Measurements from ENCODE around the gene DAP.

Gene DAP

GRCh38 chr5:10695055-10695649 is 65.9 kb downstream of the DAP start:
- no CpG with 5 or more reads among the region's 14 CpGs for WGBS (ENCODE audit: extremely low coverage, insufficient coverage, insufficient read length)
- Histone ChIP-seq H3K9ac (ENCODE audit: low read length) (no peak overlapping the region), H2BK12ac (ENCODE audit: low read length) (peak overlapping the region; percentile 31), H3K18ac (ENCODE audit: low read length) (peak overlapping the region; percentile 26), H3K79me1 (ENCODE audit: low read length) (peaks cover 35% of the 10 kb centered on the region), H4K91ac (ENCODE audit: low read depth, low read length) (peak overlapping the region; percentile 40), H3K4me3 (ENCODE audit: low read depth, low read length) (no peak overlapping the region), H2AFZ (ENCODE audit: insufficient read depth, low read length, poor library complexity) (no peak overlapping the region), H3K36me3 (ENCODE audit: control insufficient read depth in 1 of 2, insufficient read depth in 2 of 2, low read length in 2 of 2) (peaks cover 1 to 3% of the 10 kb centered on the region in 2 experiments), H3K4me2 (ENCODE audit: low read length) (no peak overlapping the region), H3K14ac (ENCODE audit: low read length) (no peak overlapping the region), H2BK120ac (ENCODE audit: insufficient read depth, low read length, poor library complexity) (peak overlapping the region; percentile 57), H3K4me1 (ENCODE audit: control insufficient read depth in 1 of 2, insufficient read depth in 2 of 2, low read length in 2 of 2) (peaks cover 39 to 58% of the 10 kb centered on the region in 2 experiments), H3K27me3 (ENCODE audit: insufficient read depth, low read length) (no peaks in the 10 kb centered on the region), H3K4ac (ENCODE audit: low read depth, low read length) (peak overlapping the region; percentile 6), H3K79me2 (ENCODE audit: control insufficient read depth, insufficient read depth, low read length, poor library complexity) (peaks cover 5% of the 10 kb centered on the region), H4K12ac (ENCODE audit: low read depth, low read length) (no peak overlapping the region), H2BK5ac (ENCODE audit: low read depth, low read length, poor library complexity) (peak overlapping the region; percentile 12), H3K9me3 (ENCODE audit: insufficient read depth, low read depth, low read length) (no peaks in the 10 kb centered on the region), H3K27ac (ENCODE audit: low read depth, low read length) (peak overlapping the region; percentile 81), H4K8ac (ENCODE audit: low read depth, low read length) (no peak overlapping the region), H3K23ac (ENCODE audit: low read length) (no peak overlapping the region), H2AK5ac (ENCODE audit: low read length) (no peak overlapping the region)
- peak; percentile 57 to 75 for DNase-seq

GRCh38 chr5:10691826-10692785 is 68.9 kb downstream of the DAP start:
- H2BK12ac ChIP-seq (ENCODE audit: low read length), result peak overlapping the region; percentile 66
- H3K79me2 ChIP-seq (ENCODE audit: control insufficient read depth, insufficient read depth, low read length, poor library complexity), result peaks cover 5% of the 10 kb centered on the region
- H2AK5ac ChIP-seq (ENCODE audit: low read length), result peak overlapping the region; percentile 40

DNA sequence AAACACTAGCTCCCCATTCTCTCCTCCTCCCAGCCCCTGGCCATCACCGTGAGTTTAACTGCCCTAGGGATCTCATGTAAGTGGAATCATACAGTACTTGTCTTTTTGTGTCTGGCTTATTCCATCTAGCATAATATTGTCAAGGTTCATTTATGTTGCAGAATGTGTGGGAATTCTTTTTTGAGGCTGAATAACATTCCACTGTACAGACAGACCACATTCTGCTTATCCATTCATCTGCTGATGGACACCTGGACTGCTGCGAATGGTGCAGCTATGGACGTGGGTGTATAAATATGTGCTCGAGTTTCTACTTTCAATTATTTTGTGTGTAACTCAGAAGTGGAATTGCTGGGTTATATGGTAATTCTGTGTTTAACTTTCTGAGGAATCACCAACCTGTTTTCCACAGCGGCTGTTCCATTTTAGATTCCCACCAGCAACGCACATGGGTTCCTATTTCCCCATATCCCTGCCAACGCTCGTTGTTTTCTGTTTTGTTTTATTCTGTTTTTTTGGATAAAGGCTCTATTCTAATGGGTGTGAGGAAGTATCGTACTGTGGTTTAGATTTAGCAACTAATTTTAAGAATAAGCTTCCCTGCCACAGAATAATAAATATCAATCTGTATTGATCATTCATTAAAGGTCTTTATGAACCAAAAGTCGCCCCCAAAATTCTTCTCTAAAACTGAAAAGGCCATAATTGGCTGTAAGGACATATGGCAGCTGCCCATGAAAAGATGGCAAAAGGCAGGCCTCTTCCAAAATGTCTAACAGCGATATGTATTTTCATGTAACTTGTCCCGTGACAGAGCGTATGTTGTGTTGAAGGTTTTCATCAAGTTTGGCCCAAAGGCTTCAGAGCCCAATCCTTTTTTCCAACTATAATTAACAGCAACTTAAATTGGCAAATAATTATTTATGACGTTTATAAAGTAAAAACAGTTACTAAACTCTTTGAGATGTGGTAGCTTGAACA is 70.3 kb downstream of the DAP start:
- no peak overlapping the region for H3K23ac ChIP-seq (ENCODE audit: low read length)
- peak overlapping the region; percentile 85 for H3K27ac ChIP-seq (ENCODE audit: low read depth, low read length)
- H3K18ac ChIP-seq (ENCODE audit: low read length), result no peak overlapping the region
- peak in 1 of 2 donors; percentile 55 for DNase-seq
- H4K91ac ChIP-seq (ENCODE audit: low read depth, low read length), result no peak overlapping the region
- no peak overlapping the region for H4K12ac ChIP-seq (ENCODE audit: low read depth, low read length)
- peak overlapping the region; percentile 59 for H2BK5ac ChIP-seq (ENCODE audit: low read depth, low read length, poor library complexity)
- H3K9ac ChIP-seq (ENCODE audit: low read length), result no peak overlapping the region
- H2BK12ac ChIP-seq (ENCODE audit: low read length), result no peak overlapping the region
- H3K79me1 ChIP-seq (ENCODE audit: low read length), result peaks cover 37% of the 10 kb centered on the region
- H3K4me1 ChIP-seq (ENCODE audit: control insufficient read depth in 1 of 2, insufficient read depth in 2 of 2, low read length in 2 of 2), result peaks cover 30 to 44% of the 10 kb centered on the region in 2 experiments
- H3K4me3 ChIP-seq (ENCODE audit: low read depth, low read length), result no peak overlapping the region
- no peak overlapping the region for H4K8ac ChIP-seq (ENCODE audit: low read depth, low read length)
- H2AK5ac ChIP-seq (ENCODE audit: low read length), result no peak overlapping the region
- no CpG with 5 or more reads among the region's 14 CpGs for WGBS (ENCODE audit: extremely low coverage, insufficient coverage, insufficient read length)
- H3K4ac ChIP-seq (ENCODE audit: low read depth, low read length), result no peak overlapping the region
- no peak overlapping the region for H3K4me2 ChIP-seq (ENCODE audit: low read length)
- no peak overlapping the region for H2AFZ ChIP-seq (ENCODE audit: insufficient read depth, low read length, poor library complexity)
- peak overlapping the region; percentile 40 for H3K14ac ChIP-seq (ENCODE audit: low read length)
- peaks cover 5% of the 10 kb centered on the region for H3K79me2 ChIP-seq (ENCODE audit: control insufficient read depth, insufficient read depth, low read length, poor library complexity)
- peaks cover 1 to 3% of the 10 kb centered on the region in 2 experiments for H3K36me3 ChIP-seq (ENCODE audit: control insufficient read depth in 1 of 2, insufficient read depth in 2 of 2, low read length in 2 of 2)
- no peaks in the 10 kb centered on the region for H3K27me3 ChIP-seq (ENCODE audit: insufficient read depth, low read length)
- no peaks in the 10 kb centered on the region for H3K9me3 ChIP-seq (ENCODE audit: insufficient read depth, low read depth, low read length)
- H2BK120ac ChIP-seq (ENCODE audit: insufficient read depth, low read length, poor library complexity), result peak overlapping the region; percentile 69

More at GRCh38 chr5:10691826-10692785, 68.9 kb downstream of the DAP start:
- Histone ChIP-seq H3K4me1 (ENCODE audit: control insufficient read depth in 1 of 2, insufficient read depth in 2 of 2, low read length in 2 of 2) (peaks cover 37 to 50% of the 10 kb centered on the region in 2 experiments), H2AFZ (ENCODE audit: insufficient read depth, low read length, poor library complexity) (no peak overlapping the region), H3K18ac (ENCODE audit: low read length) (peak overlapping the region; percentile 75), H3K9ac (ENCODE audit: low read length) (peak overlapping the region; percentile 67), H3K4me3 (ENCODE audit: low read depth, low read length) (no peak overlapping the region), H4K12ac (ENCODE audit: low read depth, low read length) (no peak overlapping the region), H4K91ac (ENCODE audit: low read depth, low read length) (peak overlapping the region; percentile 93), H3K79me1 (ENCODE audit: low read length) (peaks cover 43% of the 10 kb centered on the region), H3K27ac (ENCODE audit: low read depth, low read length) (peak overlapping the region; percentile 97), H3K14ac (ENCODE audit: low read length) (peak overlapping the region; percentile 88), H4K8ac (ENCODE audit: low read depth, low read length) (peak overlapping the region; percentile 80), H3K27me3 (ENCODE audit: insufficient read depth, low read length) (no peaks in the 10 kb centered on the region), H2BK120ac (ENCODE audit: insufficient read depth, low read length, poor library complexity) (peak overlapping the region; percentile 95), H3K4me2 (ENCODE audit: low read length) (peak overlapping the region; percentile 25), H3K4ac (ENCODE audit: low read depth, low read length) (peak overlapping the region; percentile 49), H2BK5ac (ENCODE audit: low read depth, low read length, poor library complexity) (peak overlapping the region; percentile 97), H3K9me3 (ENCODE audit: insufficient read depth, low read depth, low read length) (no peaks in the 10 kb centered on the region), H3K23ac (ENCODE audit: low read length) (no peak overlapping the region), H3K36me3 (ENCODE audit: control insufficient read depth in 1 of 2, insufficient read depth in 2 of 2, low read length in 2 of 2) (peaks cover 1 to 3% of the 10 kb centered on the region in 2 experiments)
- no CpG with 5 or more reads among the region's 16 CpGs for WGBS (ENCODE audit: extremely low coverage, insufficient coverage, insufficient read length)
- DNase-seq, result peak; percentile 28 to 79

All from trophoblast cell (in vitro differentiated cells and primary cell).